Stimulated activated CD4-positive, alpha-beta T cell treated with anti-CD3 and anti-CD28 coated beads, Interleukin-1b, Interleukin-23, amount 100 ng/mL, for 1 hour (primary cell): Measurements from ENCODE around the gene LSR.
"Not testable (repeated sequence)": the region's sequence is repeated elsewhere in the genome, so short reads cannot be mapped to it uniquely, and the experiment has no call there.

Experiments used
- DNase-seq, 2 donors: peaks; one replicate each; pipeline ENCODE4 v3.0.0-alpha.2; 2020; ENCODE audit warnings: low read depth in 2 of 2

Gene LSR

GRCh38 chr19:35267353-35267817 is 18.6 kb downstream of the LSR start:
- DNase-seq: peak in 1 of 2 donors; percentile 28

GRCh38 chr19:35267818-35268535 is 19.2 kb downstream of the LSR start:
- peak; percentile 44 to 56 for DNase-seq

GRCh38 chr19:35268536-35269437 is 20.0 kb downstream of the LSR start, which contains the start of gene USF2:
USF2 (plus strand) TSS chr19:35268962; CDS start chr19:35269102, 140 bp downstream.
- peak in 1 of 2 donors; percentile 30 for DNase-seq

GRCh38 chr19:35269438-35270117 is 20.8 kb downstream of the LSR start:
- peak; percentile 48 to 60 for DNase-seq

- DNase-seq: no peak
Observed at GRCh38 chr19:35270381-35270811, 21.6 kb downstream of the LSR start.

- DNase-seq: no peak
Observed at GRCh38 chr19:35271546-35271945, 22.7 kb downstream of the LSR start.

GRCh38 chr19:35272122-35272719 is 23.4 kb downstream of the LSR start:
- no peak for DNase-seq

- no peak for DNase-seq
Observed at GRCh38 chr19:35272954-35273649, 24.3 kb downstream of the LSR start.

- no peak for DNase-seq
Observed at GRCh38 chr19:35273686-35274259, 25.0 kb downstream of the LSR start.

- no peak for DNase-seq
Observed at GRCh38 chr19:35274323-35274722, 25.5 kb downstream of the LSR start.

GRCh38 chr19:35276706-35277281 is 28.0 kb downstream of the LSR start:
- DNase-seq: no peak

- no peak for DNase-seq
Observed at GRCh38 chr19:35278578-35279284, 29.9 kb downstream of the LSR start.

- DNase-seq: no peak
Observed at GRCh38 chr19:35279374-35279773, 30.6 kb downstream of the LSR start.

GRCh38 chr19:35279985-35280821 is 31.4 kb downstream of the LSR start:
- DNase-seq: no peak

GRCh38 chr19:35281303-35281702 is 32.5 kb downstream of the LSR start:
- DNase-seq: no peak

- DNase-seq: no peak
Observed at GRCh38 chr19:35284153-35285094, 35.6 kb downstream of the LSR start.

- DNase-seq: no peak
Observed at GRCh38 chr19:35285095-35285449, 36.3 kb downstream of the LSR start.

- DNase-seq: not testable (repeated sequence)
Observed at GRCh38 chr19:35285465-35285864, 36.7 kb downstream of the LSR start.
